Placental pericyte (primary cell): ENCODE results near the gene ADAMTS13. TPM values are rescaled to one million over a fixed set of nuclear protein-coding genes. Genes with fewer than 3 reads are reported as not detected.

Source experiments
- total RNA-seq: library from RNA; depleted of rRNA; stranded (reverse); fragments of >200 nt; gene quantifications from 2 replicates; pipeline ENCODE4 v1.2.3, GENCODE V29; 2012

ADAMTS13 gene
- total RNA-seq: 0.57 and 0.88 TPM in 2 replicates

DNA sequence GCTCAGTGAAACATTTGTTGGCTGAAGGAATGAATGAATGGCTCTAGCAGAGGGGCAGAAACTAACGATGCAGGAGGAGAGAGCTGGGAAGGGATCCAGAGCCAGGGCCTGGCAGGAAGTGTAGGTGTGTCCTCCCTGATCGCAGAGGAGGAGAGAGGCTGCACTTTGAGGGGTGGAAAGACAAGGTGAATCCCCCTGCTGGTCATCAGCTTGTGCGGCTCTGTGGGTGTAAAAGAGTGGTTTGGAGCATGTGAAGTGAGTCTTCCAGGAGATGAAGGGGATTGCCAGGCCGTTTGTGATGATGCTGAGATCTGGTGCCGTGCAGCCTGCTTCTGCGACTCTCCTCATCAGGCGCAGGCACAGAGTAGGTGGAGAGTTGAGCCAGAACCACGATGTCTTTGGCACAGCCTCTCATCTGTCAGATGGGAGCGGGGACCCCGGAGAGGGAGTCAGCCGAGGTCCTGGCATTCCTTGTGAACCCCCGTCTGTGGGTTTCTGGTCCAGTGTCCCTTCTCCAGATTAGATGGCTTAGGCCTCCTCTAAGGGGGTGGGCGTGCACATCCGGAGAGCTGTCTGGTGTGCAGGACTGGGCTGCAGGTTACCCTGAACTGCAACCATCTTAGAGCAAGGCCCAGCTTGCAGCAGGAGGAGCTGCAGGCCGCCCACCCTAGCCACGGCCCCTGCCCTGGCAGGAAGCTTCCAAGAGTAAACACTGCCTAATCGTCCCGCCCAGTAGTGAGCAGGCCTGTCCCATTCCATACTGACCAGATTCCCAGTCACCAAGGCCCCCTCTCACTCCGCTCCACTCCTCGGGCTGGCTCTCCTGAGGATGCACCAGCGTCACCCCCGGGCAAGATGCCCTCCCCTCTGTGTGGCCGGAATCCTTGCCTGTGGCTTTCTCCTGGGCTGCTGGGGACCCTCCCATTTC lies at the start of gene ADAMTS13:
Gene ADAMTS13, plus strand, starts transcription at position 753 of the 928 bp plus-strand sequence. Its CDS starts 77 bp downstream, at position 830.

DNA sequence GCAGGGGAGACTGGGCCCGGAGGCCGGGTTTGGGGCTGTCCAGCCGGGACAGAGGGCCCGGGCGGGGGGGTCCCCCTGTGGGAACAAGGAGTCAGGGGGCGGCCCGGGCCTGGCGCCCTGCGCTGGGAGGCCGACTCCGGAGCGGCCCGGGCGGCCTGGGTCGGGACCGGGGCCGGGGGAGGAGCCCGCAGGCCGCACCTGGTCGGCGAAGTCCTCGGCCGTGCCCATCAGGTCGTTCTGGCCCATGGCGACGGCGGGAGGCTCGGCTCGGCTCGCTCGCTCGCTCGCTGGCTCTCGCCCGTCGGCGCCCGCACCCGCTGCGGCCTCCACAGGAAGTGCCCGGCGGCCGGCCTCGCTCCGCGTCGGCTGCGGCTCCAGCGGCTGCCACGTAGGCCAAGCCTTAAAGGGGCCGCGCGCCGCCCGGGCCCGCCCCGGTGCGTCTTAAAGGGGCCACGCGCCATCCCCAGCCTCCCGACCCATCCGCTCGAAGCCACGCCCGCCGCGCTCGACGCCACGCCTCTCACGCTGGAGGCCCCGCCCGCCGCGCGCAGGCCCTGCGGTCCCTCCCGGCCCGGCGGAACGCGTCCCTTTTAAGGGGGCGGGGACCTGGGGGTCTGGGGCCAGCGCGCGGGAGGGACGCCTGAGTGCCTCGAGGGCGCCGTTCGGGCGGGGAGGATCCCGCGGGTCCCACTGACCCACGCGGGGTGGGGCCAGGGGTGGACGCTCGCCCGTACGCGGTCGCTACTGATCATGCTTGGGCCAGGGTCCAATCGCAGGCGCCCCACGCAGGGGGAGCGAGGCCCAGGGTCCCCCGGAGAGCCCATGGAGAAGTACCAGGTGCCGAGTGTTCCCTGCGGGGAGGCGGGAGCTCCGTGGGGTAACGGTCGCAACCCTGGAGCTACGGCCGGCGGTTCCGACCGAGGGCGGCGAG lies 46.2 kb upstream of the ADAMTS13 start, which contains the start of the genes STKLD1 and SURF4:
Gene STKLD1, plus strand, starts transcription at position 643 of the 931 bp plus-strand sequence. Its CDS starts 108 bp downstream, at position 751.
Gene SURF4, minus strand, starts transcription at position 337 of the 931 bp plus-strand sequence. Its CDS starts 91 bp downstream, at position 246.

DNA sequence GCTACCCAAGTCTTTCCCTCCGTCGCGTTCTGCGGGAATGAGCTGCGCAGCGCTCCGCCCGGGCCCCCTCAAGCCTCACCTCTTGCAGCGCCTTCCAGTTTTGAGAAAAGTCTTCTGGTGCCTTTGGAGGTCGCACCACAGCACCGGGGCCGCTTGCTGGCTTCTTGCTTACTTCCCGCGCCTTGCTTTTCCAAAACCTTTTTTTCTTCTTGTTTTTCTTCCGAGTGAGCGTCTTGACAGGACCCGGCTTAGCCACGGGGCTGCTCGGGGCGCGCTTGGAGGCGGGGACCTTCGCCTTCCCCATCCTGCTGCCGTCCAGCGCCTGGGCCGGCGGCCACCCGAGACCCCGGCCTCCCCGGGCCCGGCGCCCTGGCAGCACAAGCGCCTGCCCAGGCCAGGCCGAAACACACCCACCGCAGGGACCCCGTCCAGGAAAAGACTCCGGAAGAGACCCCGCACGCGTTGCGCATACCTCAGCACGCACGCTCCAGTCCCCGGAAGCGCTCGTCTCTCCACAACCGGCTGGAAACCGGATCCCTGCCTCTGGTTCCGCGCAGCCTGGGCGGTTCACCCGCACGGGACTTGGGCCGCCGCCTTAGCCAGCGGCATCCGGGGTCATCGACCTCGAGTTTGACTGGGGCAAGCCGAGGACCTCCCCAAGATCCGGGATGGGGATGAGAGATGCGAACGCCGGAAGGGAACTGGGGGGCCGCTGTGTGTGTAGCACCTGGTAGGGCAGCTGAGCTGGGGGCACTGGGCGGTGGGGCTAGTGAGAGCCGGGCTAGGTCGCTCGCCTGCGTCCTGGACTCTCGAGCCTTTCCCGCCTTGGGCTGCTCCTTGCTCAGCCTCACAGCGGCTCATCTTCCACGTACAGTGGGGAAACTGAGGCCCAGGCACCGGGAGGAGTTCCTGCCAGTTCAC lies 4.4 kb upstream of the ADAMTS13 start, which contains the start of gene REXO4:
Gene REXO4, minus strand, starts transcription at position 470 of the 921 bp plus-strand sequence. Its CDS starts 166 bp downstream, at position 304.

GRCh38 chr9:133459476-133460404 lies 37.6 kb downstream of the ADAMTS13 start, which contains the start of gene CACFD1:
TSS of gene CACFD1 (plus strand) at chr9:133459978. CDS start at chr9:133460067, 89 bp downstream.

DNA sequence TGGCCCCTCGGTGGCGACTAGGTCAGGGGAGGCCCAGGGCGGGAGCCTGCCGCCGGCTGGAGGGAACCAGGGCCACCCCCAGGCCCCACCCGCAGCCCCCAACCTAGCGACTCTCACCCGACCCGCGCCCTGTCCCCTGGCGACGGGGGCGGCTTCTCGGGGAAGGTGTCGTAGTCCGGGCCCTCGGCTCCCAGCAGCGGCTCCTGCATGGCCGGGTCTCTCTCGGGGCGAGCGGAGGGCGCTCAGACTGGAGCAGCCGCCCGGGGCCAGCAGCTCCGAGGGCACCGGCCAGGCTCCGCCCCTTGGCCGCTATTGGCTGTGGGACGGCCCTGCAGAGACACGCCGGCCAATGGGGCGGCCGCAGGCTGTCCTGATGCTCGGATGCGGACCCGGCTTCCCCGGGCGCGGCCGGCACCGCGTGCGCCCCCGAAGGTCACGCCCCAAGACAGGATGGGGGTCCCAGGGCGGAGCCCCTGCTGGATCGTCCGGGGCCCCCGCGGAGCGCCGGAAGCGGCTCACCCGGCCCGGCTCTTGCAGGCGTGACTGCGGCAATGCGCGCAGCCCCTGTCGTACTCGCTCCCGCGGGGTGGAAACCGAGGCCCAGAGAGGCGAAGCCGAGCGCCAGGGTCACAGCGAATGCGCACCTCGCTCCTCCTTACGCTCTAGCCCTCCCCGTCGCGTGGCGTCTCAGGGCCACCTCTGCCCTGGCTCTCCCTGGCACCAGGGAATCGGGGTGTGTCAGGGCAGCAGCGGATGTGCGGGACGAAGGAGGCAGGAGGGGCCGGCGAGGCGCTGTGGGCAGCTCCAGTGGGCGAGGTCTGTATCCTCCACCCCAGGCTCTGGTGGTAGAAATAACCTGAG lies 56.9 kb downstream of the ADAMTS13 start, which contains the start of gene SLC2A6:
Gene SLC2A6, minus strand, starts transcription at position 249 of the 861 bp plus-strand sequence. Its CDS starts 40 bp downstream, at position 209.

Other genes starting within 250 kb of the ADAMTS13 start
- gene OBP2B, start 213.1 kb upstream of the ADAMTS13 start, total RNA-seq: not detected in 2 replicates
- gene ABO, start 147.2 kb upstream of the ADAMTS13 start, total RNA-seq: not detected in 2 replicates
- gene SURF6, start 86.2 kb upstream of the ADAMTS13 start, total RNA-seq: 7.6 and 12.0 TPM in 2 replicates
- 18.6 and 20.3 TPM in 2 replicates for gene MED22, start 74.2 kb upstream of the ADAMTS13 start, total RNA-seq
- gene RPL7A, start 74.1 kb upstream of the ADAMTS13 start, total RNA-seq: 1,207 and 2,492 TPM in 2 replicates
- 18.2 and 27.1 TPM in 2 replicates for gene SURF1, start 65.9 kb upstream of the ADAMTS13 start, total RNA-seq
- 9.2 and 17.0 TPM in 2 replicates for gene SURF2, start 65.8 kb upstream of the ADAMTS13 start, total RNA-seq
- 449 and 574 TPM in 2 replicates for gene SURF4, start 46.3 kb upstream of the ADAMTS13 start, total RNA-seq
- under 0.01 and 0.14 TPM in 2 replicates for gene STKLD1, start 46.0 kb upstream of the ADAMTS13 start, total RNA-seq
- 15.0 and 22.8 TPM in 2 replicates for gene REXO4, start 4.4 kb upstream of the ADAMTS13 start, total RNA-seq
- gene CACFD1, start 37.6 kb downstream of the ADAMTS13 start, total RNA-seq: 6.4 and 13.8 TPM in 2 replicates
- 48.4 and 79.4 TPM in 2 replicates for gene SLC2A6, start 56.7 kb downstream of the ADAMTS13 start, total RNA-seq
- not detected in 2 replicates for gene MYMK, start 102.6 kb downstream of the ADAMTS13 start, total RNA-seq
- gene ADAMTSL2, start 112.3 kb downstream of the ADAMTS13 start, total RNA-seq: 0.57 and 17.7 TPM in 2 replicates
- 2.2 TPM in 1 of 2 replicates, not detected in the other for gene FAM163B, start 187.0 kb downstream of the ADAMTS13 start, total RNA-seq
- gene DBH, start 214.0 kb downstream of the ADAMTS13 start, total RNA-seq: not detected in 2 replicates